NB4 (cell line): ENCODE results near the gene CSMD2.

Source experiments
- TF ChIP-seq, protein P1 (sequence below): IDR thresholded peaks from one replicate; pipeline ENCODE4 v1.5.1; 2012; ENCODE audit warnings: low read depth, low read length
- TF ChIP-seq, protein P2 (sequence below): IDR thresholded peaks from 2 replicates; pipeline ENCODE4 v1.6.1; 2011; ENCODE audit warnings: low read depth, low read length

DNA sequence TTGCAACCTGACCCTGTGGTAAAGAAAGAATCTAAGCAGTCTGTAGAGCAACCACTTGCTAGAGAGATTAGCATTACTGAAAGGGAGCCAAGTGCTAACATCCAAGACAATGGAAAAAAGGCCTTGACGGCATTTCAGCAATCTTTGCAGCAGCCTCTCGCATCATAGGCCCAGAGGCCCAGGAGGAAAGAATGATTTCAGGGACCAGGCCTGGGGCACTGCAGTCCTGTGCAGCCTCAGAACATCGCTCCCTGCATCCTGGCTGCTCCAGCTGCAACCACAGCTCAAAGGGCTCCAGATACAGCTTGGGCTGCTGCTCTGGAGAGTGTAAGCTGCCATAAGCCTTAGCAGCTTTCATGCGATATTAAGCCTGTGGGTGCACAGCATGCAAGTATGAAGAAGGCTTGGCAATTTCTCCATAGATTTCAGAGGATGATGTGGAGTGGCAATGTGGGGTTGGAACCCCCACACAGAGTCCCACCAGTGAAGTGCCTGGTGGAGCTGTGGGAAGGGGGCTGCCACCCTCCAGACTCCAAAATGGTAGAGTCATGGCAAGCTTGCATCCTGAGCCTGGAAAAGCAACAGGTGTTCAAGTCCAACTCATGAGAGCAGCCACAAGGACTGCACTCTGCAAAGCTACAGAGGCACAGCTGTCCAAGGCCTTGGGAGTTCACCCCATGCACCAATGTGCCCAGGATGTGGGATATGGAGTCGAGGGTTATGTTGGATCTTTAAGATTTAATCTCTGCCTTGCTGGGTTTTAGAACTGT is 411.8 kb downstream of the CSMD2 start:
- TF ChIP-seq, protein P1, sequence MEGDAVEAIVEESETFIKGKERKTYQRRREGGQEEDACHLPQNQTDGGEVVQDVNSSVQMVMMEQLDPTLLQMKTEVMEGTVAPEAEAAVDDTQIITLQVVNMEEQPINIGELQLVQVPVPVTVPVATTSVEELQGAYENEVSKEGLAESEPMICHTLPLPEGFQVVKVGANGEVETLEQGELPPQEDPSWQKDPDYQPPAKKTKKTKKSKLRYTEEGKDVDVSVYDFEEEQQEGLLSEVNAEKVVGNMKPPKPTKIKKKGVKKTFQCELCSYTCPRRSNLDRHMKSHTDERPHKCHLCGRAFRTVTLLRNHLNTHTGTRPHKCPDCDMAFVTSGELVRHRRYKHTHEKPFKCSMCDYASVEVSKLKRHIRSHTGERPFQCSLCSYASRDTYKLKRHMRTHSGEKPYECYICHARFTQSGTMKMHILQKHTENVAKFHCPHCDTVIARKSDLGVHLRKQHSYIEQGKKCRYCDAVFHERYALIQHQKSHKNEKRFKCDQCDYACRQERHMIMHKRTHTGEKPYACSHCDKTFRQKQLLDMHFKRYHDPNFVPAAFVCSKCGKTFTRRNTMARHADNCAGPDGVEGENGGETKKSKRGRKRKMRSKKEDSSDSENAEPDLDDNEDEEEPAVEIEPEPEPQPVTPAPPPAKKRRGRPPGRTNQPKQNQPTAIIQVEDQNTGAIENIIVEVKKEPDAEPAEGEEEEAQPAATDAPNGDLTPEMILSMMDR = no peak
- TF ChIP-seq, protein P2, sequence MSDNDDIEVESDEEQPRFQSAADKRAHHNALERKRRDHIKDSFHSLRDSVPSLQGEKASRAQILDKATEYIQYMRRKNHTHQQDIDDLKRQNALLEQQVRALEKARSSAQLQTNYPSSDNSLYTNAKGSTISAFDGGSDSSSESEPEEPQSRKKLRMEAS = no peak
